ENCODE measurements around the gene PHF21A.

DNA sequence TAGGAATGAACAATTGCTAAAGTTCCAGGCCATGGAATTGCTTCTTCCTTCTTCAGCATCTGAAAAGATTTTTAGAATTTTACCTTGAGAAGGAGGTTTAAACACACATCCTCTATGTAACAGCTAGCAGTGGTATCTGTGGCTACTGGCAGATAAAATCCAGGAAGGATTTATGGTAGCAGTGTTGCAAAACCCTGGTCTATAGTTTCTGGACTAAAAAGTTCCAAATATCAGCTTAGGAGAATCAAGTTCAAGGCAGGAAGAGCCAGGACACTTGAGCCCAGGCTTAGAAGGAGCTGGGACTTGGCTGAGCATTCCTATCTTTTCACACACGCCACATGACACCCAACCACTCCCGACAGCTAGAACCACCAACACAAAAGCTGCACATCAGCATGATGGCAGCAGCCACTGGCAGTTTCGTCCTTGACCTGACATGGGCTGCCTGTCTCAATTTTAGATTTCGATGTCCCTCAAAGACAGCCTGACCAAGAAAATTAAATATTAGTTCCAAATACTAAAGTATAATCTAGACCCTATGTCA is 184.7 kb downstream of the PHF21A start:
- no peak for TF ChIP-seq SIN3A (IDR thresholded peaks at IDR 0.05; ENCODE audit: low read depth, low read length)
- TF ChIP-seq SP1 (IDR thresholded peaks at IDR 0.05; ENCODE audit: low read depth, low read length): no peak
- no peak for TF ChIP-seq CREB1 (IDR thresholded peaks at IDR 0.05; ENCODE audit: low read depth)
- TF ChIP-seq, protein P1, sequence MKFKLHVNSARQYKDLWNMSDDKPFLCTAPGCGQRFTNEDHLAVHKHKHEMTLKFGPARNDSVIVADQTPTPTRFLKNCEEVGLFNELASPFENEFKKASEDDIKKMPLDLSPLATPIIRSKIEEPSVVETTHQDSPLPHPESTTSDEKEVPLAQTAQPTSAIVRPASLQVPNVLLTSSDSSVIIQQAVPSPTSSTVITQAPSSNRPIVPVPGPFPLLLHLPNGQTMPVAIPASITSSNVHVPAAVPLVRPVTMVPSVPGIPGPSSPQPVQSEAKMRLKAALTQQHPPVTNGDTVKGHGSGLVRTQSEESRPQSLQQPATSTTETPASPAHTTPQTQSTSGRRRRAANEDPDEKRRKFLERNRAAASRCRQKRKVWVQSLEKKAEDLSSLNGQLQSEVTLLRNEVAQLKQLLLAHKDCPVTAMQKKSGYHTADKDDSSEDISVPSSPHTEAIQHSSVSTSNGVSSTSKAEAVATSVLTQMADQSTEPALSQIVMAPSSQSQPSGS (IDR thresholded peaks at IDR 0.05; ENCODE audit: low read length): no peak
- no peak for TF ChIP-seq POLR2AphosphoS2 (IDR thresholded peaks at IDR 0.05; ENCODE audit: low read depth, low read length)
- TF ChIP-seq POLR2A (IDR thresholded peaks at IDR 0.05; ENCODE audit: low read depth, low read length): no peak
- TF ChIP-seq, protein P2, sequence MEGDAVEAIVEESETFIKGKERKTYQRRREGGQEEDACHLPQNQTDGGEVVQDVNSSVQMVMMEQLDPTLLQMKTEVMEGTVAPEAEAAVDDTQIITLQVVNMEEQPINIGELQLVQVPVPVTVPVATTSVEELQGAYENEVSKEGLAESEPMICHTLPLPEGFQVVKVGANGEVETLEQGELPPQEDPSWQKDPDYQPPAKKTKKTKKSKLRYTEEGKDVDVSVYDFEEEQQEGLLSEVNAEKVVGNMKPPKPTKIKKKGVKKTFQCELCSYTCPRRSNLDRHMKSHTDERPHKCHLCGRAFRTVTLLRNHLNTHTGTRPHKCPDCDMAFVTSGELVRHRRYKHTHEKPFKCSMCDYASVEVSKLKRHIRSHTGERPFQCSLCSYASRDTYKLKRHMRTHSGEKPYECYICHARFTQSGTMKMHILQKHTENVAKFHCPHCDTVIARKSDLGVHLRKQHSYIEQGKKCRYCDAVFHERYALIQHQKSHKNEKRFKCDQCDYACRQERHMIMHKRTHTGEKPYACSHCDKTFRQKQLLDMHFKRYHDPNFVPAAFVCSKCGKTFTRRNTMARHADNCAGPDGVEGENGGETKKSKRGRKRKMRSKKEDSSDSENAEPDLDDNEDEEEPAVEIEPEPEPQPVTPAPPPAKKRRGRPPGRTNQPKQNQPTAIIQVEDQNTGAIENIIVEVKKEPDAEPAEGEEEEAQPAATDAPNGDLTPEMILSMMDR (IDR thresholded peaks at IDR 0.05 in 2 of 3, conservative IDR thresholded peaks at IDR 0.05 in 1 of 3; ENCODE audit: control insufficient read depth in 2 of 3, extremely low read depth in 1 of 3, insufficient read depth in 1 of 3, low read depth in 3 of 3, low read length in 3 of 3): no peak
- no peak for TF ChIP-seq SMC3 (IDR thresholded peaks at IDR 0.05; ENCODE audit: borderline replicate concordance, low read length)
- no peak for TF ChIP-seq ZNF24 (IDR thresholded peaks at IDR 0.05)
- no peak for TF ChIP-seq CEBPZ (IDR thresholded peaks at IDR 0.05; ENCODE audit: low read depth, low read length)
- TF ChIP-seq DPF2 (IDR thresholded peaks at IDR 0.05): no peak
- no peak for TF ChIP-seq BACH1 (IDR thresholded peaks at IDR 0.05; ENCODE audit: borderline replicate concordance)
- no peak for TF ChIP-seq CBFB (IDR thresholded peaks at IDR 0.05; ENCODE audit: low read depth)
- TF ChIP-seq SUZ12 (IDR thresholded peaks at IDR 0.05; ENCODE audit: unreplicated experiment): no peak

Measured in GM12878 (cell line).